Keratinocyte (primary cell): ENCODE measurements around the gene SGO2. TPM values are rescaled to one million over a fixed set of nuclear protein-coding genes. Genes with fewer than 3 reads are reported as not detected.

ENCODE experiments used
- DNase-seq: peaks from one replicate; pipeline ENCODE4 v3.0.0-alpha.2; 2011; ENCODE audit warnings: low read depth, missing footprints, low spot score
- FAIRE-seq: peaks from 2 replicates; lab custom pipeline; 2011; peaks lifted over from hg19 to GRCh38; lab: Jason Lieb, UNC
- H2AFZ ChIP-seq: 2 replicates; pipeline ENCODE4 v1.6.0; 2012; ENCODE audit warnings: low read length, control low read depth, inconsistent platforms; ENCODE audit not compliant: control insufficient read depth
- H3K27ac ChIP-seq: 2 replicates; pipeline ENCODE4 v1.5.1; 2011; ENCODE audit warnings: low read length; ENCODE audit not compliant: control insufficient read depth, insufficient read depth
- H3K27me3 ChIP-seq: 3 replicates; pipeline ENCODE4 v1.6.0; 2011; ENCODE audit warnings: low read length; ENCODE audit not compliant: control insufficient read depth, insufficient read depth; ENCODE audit errors: extremely low read depth
- H3K36me3 ChIP-seq, 2 experiments: 2 replicates in 1 of 2; 3 replicates in 1 of 2; pipeline ENCODE4 v1.5.1; 2011; ENCODE audit warnings: low read length in 2 of 2, mild to moderate bottlenecking in 1 of 2; ENCODE audit not compliant: control insufficient read depth in 2 of 2, insufficient read depth in 2 of 2; ENCODE audit errors: extremely low read depth in 1 of 2
- H3K4me1 ChIP-seq: 3 replicates; pipeline ENCODE4 v1.5.1; 2011; ENCODE audit warnings: low read length; ENCODE audit not compliant: control insufficient read depth, insufficient read depth; ENCODE audit errors: extremely low read depth
- H3K4me2 ChIP-seq: 3 replicates; pipeline ENCODE4 v1.6.0; 2011; ENCODE audit warnings: low read depth, low read length; ENCODE audit not compliant: control insufficient read depth, insufficient read depth; ENCODE audit errors: extremely low read depth
- H3K4me3 ChIP-seq, 3 experiments: fragments of 200-600 bp in 1 of 3; sonication (generic) in 1 of 3; 2 replicates in 2 of 3; 3 replicates in 1 of 3; pipeline ENCODE4 v1.5.1; 2011 to 2016; ENCODE audit warnings: low read length in 3 of 3, mild to moderate bottlenecking in 3 of 3, control low read depth in 2 of 3, inconsistent platforms in 1 of 3, low read depth in 1 of 3, mixed read lengths in 1 of 3, mixed run types in 1 of 3, moderate library complexity in 1 of 3; ENCODE audit not compliant: control insufficient read depth in 2 of 3, insufficient read depth in 2 of 3; ENCODE audit errors: extremely low read depth in 1 of 3
- H3K79me2 ChIP-seq: 2 replicates; pipeline ENCODE4 v1.6.0; 2012; ENCODE audit warnings: low read length; ENCODE audit not compliant: control insufficient read depth, insufficient read depth
- H3K9ac ChIP-seq: 3 replicates; pipeline ENCODE4 v1.6.0; 2011; ENCODE audit warnings: low read length; ENCODE audit not compliant: control insufficient read depth, insufficient read depth; ENCODE audit errors: extremely low read depth
- H3K9me1 ChIP-seq: 3 replicates; pipeline ENCODE4 v1.6.0; 2011; ENCODE audit warnings: low read length; ENCODE audit not compliant: control insufficient read depth, insufficient read depth; ENCODE audit errors: extremely low read depth
- H3K9me3 ChIP-seq: 2 replicates; pipeline ENCODE4 v1.5.1; 2012; ENCODE audit warnings: low read depth, low read length; ENCODE audit not compliant: control insufficient read depth
- H4K20me1 ChIP-seq: 3 replicates; pipeline ENCODE4 v1.6.0; 2011; ENCODE audit warnings: low read length; ENCODE audit not compliant: control insufficient read depth, insufficient read depth; ENCODE audit errors: extremely low read depth
- EZH2 ChIP-seq: IDR thresholded peaks from one replicate; pipeline ENCODE4 v1.6.1; 2012; ENCODE audit warnings: inconsistent platforms, mild to moderate bottlenecking, low read length, moderate library complexity
- dilution Hi-C: fragments of 300-500 bp; cut with MboI; formaldehyde crosslinking; loops from one replicate; pipeline ENCODE4 v1.7.0; 2020; ENCODE audit warnings: low sequenced_read_pairs; ENCODE audit not compliant: extremely low pct_ligation_motif_present
- polyA plus RNA-seq, 5 experiments: library from polyadenylated mRNA; depleted of rRNA in 3 of 5; stranded (reverse) in 3 of 5; stranded (forward) in 1 of 5; unstranded in 1 of 5; fragments of >200 nt; gene quantifications; 1 replicate in 1 of 5; 2 replicates in 3 of 5; 3 replicates in 1 of 5; pipeline versions ENCODE4 v1.2.1 to v1.2.3, GENCODE V29; 2011 to 2012; ENCODE audit warnings: missing spikeins in 2 of 5, low read depth in 1 of 5, low replicate concordance in 1 of 5
- TF ChIP-seq, protein P1 (sequence below), 3 experiments: IDR thresholded peaks in 1 of 3; conservative IDR thresholded peaks in 1 of 3; optimal IDR thresholded peaks in 1 of 3; 2 replicates in 2 of 3; 3 replicates in 1 of 3; pipeline versions ENCODE3 to v1.5.1; 2011; ENCODE audit warnings: low read length in 3 of 3, mild to moderate bottlenecking in 3 of 3, moderate library complexity in 2 of 3, control low read depth in 1 of 3, inconsistent platforms in 1 of 3; ENCODE audit not compliant: insufficient read depth in 2 of 3; ENCODE audit errors: extremely low read depth in 1 of 3

Gene SGO2
- polyA plus RNA-seq, 1 donor (not counting 4 experiments of a cell fraction or from before 2014, with no cell fraction given), result 8.6 TPM

DNA sequence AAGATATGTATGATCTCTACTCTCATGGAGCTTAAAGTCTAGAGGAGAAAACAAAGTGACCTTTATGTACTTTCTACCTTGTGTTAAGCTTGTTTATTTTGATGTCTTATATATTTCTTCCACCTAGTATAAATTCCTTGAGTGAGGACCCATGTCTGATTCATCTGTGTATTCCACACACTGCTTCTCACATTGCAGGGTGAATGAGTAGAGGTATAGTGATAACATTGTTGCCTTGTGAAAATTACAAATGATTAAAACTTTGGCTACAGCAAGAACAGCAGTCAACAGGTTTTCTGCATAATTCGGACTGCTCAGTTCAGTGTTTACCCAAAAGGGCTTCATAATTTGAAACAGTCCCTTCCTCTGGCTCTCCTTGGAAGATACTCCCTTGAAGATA, 96.1 kb downstream of the SGO2 start:
- Histone ChIP-seq H3K9ac (no peak overlapping the region), H2AFZ (no peak overlapping the region), H3K9me1 (no peaks in the 10 kb centered on the region), H3K4me1 (no peaks in the 10 kb centered on the region), H3K9me3 (no peaks in the 10 kb centered on the region), H3K4me2 (no peak overlapping the region), H3K79me2 (no peaks in the 10 kb centered on the region), H3K36me3 (no peaks in the 10 kb centered on the region), H3K4me3 (no peak overlapping the region), H3K27me3 (no peaks in the 10 kb centered on the region), H4K20me1 (no peaks in the 10 kb centered on the region), H3K27ac (no peak overlapping the region)
- DNase-seq (no peak), FAIRE-seq (no peak)
- dilution Hi-C loops, result no loop called here
- TF ChIP-seq, protein P1, sequence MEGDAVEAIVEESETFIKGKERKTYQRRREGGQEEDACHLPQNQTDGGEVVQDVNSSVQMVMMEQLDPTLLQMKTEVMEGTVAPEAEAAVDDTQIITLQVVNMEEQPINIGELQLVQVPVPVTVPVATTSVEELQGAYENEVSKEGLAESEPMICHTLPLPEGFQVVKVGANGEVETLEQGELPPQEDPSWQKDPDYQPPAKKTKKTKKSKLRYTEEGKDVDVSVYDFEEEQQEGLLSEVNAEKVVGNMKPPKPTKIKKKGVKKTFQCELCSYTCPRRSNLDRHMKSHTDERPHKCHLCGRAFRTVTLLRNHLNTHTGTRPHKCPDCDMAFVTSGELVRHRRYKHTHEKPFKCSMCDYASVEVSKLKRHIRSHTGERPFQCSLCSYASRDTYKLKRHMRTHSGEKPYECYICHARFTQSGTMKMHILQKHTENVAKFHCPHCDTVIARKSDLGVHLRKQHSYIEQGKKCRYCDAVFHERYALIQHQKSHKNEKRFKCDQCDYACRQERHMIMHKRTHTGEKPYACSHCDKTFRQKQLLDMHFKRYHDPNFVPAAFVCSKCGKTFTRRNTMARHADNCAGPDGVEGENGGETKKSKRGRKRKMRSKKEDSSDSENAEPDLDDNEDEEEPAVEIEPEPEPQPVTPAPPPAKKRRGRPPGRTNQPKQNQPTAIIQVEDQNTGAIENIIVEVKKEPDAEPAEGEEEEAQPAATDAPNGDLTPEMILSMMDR (optimal IDR thresholded peaks at IDR 0.05 in 1 of 3, IDR thresholded peaks at IDR 0.05 in 1 of 3, conservative IDR thresholded peaks at IDR 0.05 in 1 of 3; ENCODE audit: extremely low read depth in 1 of 3, insufficient read depth in 2 of 3, low read length in 3 of 3), result no peak
- TF ChIP-seq EZH2, result no peak

DNA sequence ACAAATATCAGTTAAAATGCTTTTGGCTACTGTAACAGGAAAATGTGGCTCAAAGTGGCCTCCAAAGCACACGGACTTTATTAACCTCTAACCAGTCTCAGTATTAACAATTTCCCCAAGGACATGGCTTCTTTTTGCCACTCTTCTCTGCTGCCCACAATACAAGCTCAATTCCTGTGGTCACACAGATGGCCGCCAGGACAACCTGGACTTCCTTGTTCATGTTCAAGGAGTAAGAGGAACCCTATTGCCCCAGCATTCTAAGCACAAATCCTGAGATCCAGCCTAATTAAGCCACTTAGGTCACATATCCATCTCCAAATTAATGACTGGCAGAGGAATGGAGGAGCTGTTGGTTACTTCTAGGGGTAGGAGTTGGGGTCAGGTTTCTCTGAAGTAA, 98.0 kb downstream of the SGO2 start:
- H3K4me1 ChIP-seq, result peaks cover 4% of the 10 kb centered on the region
- dilution Hi-C loops, result no loop called here
- no peaks in the 10 kb centered on the region for H3K9me1 ChIP-seq
- DNase-seq (no peak), FAIRE-seq (no peak)
- H3K36me3 ChIP-seq, result no peaks in the 10 kb centered on the region
- H3K27ac ChIP-seq, result no peak overlapping the region
- no peak for TF ChIP-seq EZH2
- TF ChIP-seq, protein P1 (optimal IDR thresholded peaks at IDR 0.05 in 1 of 3, IDR thresholded peaks at IDR 0.05 in 1 of 3, conservative IDR thresholded peaks at IDR 0.05 in 1 of 3; ENCODE audit: extremely low read depth in 1 of 3, insufficient read depth in 2 of 3, low read length in 3 of 3), result no peak
- H3K9ac ChIP-seq, result no peak overlapping the region
- H2AFZ ChIP-seq, result no peak overlapping the region
- no peak overlapping the region for H3K4me2 ChIP-seq
- H4K20me1 ChIP-seq, result no peaks in the 10 kb centered on the region
- no peaks in the 10 kb centered on the region for H3K9me3 ChIP-seq
- H3K27me3 ChIP-seq, result no peaks in the 10 kb centered on the region
- no peak overlapping the region for H3K4me3 ChIP-seq
- no peaks in the 10 kb centered on the region for H3K79me2 ChIP-seq
